GM12873 (cell line): ENCODE data around the gene RDH8.

Source experiments
- CTCF ChIP-seq: IDR thresholded peaks from 2 replicates; pipeline ENCODE4 v1.5.1; 2012; ENCODE audit warnings: low read depth, mild to moderate bottlenecking, moderate library complexity, low read length, control low read depth; ENCODE audit not compliant: insufficient read depth; ENCODE audit errors: missing control alignments

The RDH8 gene

GRCh38 chr19:9971166-9971897 is 42.0 kb upstream of the RDH8 start:
- TF ChIP-seq CTCF, result no peak

GRCh38 chr19:9972103-9972502 is 41.2 kb upstream of the RDH8 start:
- TF ChIP-seq CTCF, result no peak

GRCh38 chr19:9981406-9982260 is 31.6 kb upstream of the RDH8 start:
- no peak for TF ChIP-seq CTCF

- TF ChIP-seq CTCF, result no peak
Measured at GRCh38 chr19:9986787-9987281, 26.4 kb upstream of the RDH8 start.

- no peak for TF ChIP-seq CTCF
Measured at GRCh38 chr19:9989504-9989903, 23.8 kb upstream of the RDH8 start.

GRCh38 chr19:9991425-9992191 is 21.7 kb upstream of the RDH8 start:
- TF ChIP-seq CTCF, result no peak
